DOHH2 (cell line): ENCODE measurements around the gene ANKS1B.

Source experiments
- EZH2phosphoT487 ChIP-seq: fragments of 200-600 bp; sonication (generic); IDR thresholded peaks from 2 replicates; pipeline ENCODE4 v1.6.1; 2017; ENCODE audit warnings: borderline replicate concordance, mild to moderate bottlenecking, antibody characterized with exemption, low read length, moderate library complexity, mixed read lengths
- TF ChIP-seq, protein P1 (sequence below): fragments of 200-600 bp; sonication (generic); IDR thresholded peaks from one replicate; pipeline ENCODE4 v1.5.1; 2014; ENCODE audit warnings: antibody characterized with exemption, mild to moderate bottlenecking, low read depth, low read length; ENCODE audit not compliant: poor library complexity, severe bottlenecking

DNA sequence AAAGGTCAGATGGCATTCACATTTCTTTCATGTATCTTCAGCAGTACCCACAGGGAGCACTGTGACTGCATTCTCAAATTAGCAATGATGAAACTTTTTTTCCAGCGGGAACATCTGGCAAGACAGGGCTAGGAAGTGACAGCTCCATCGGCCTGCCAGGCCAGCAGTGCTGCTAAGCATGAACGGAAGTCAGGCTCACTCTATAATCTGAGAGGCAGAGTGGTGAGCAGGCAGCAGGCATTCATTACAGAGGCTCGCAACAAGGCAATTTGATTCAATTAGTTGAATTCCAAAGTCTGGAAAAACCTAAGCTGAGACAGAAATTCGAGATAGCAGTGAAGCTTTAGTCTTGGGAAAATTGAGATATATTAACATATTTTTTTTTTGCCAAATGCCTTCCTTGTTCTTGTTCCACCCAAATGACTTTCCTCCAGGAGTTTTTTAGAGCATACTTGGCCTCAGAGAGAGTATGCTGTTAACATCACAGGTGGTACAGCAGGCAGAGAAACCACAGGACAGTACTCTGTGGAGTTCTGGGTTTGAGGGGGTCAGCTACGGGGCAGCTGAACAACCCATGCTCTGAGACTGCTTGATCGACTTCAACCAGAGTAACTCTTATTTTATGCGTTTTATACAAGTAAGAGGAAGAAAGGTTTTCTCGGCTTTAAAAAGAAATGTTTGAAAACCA is 924.8 kb downstream of the ANKS1B start:
- TF ChIP-seq, protein P1, sequence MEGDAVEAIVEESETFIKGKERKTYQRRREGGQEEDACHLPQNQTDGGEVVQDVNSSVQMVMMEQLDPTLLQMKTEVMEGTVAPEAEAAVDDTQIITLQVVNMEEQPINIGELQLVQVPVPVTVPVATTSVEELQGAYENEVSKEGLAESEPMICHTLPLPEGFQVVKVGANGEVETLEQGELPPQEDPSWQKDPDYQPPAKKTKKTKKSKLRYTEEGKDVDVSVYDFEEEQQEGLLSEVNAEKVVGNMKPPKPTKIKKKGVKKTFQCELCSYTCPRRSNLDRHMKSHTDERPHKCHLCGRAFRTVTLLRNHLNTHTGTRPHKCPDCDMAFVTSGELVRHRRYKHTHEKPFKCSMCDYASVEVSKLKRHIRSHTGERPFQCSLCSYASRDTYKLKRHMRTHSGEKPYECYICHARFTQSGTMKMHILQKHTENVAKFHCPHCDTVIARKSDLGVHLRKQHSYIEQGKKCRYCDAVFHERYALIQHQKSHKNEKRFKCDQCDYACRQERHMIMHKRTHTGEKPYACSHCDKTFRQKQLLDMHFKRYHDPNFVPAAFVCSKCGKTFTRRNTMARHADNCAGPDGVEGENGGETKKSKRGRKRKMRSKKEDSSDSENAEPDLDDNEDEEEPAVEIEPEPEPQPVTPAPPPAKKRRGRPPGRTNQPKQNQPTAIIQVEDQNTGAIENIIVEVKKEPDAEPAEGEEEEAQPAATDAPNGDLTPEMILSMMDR = no peak
- no peak for TF ChIP-seq EZH2phosphoT487
